HG03439 (cell line): Measurements from ENCODE around the gene GRAPL.
"Not testable (repeated sequence)": the region's sequence is repeated elsewhere in the genome, so short reads cannot be mapped to it uniquely, and the experiment has no call there.

Source experiments
- ATAC-seq: cut with Tn5 transposase; IDR thresholded peaks from one replicate; pipeline ENCODE4 v1.9.1; 2021; ENCODE audit warnings: mild to moderate bottlenecking, moderate library complexity; ENCODE audit not compliant: unreplicated experiment

Gene GRAPL

DNA sequence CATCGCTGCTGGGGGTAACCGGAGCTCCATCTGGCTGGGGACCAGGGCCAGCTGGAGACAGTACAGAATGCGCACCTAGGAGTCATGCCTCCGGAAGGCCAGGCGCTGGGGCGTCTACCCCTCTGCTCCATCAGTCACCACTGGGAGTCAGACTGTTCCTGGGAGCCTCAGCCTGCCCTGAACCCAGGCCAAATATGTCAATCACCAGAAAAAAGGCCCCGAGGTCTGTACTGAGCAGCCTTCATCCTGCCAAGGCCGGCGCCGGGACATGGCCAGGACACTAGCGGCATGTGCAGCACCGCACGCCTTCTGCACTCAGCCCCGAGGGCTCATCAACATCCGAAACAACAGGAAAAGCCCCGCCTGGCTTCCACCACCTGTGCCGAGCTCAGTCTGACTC lies 8.7 kb downstream of the GRAPL start:
- not testable (repeated sequence) for ATAC-seq

DNA sequence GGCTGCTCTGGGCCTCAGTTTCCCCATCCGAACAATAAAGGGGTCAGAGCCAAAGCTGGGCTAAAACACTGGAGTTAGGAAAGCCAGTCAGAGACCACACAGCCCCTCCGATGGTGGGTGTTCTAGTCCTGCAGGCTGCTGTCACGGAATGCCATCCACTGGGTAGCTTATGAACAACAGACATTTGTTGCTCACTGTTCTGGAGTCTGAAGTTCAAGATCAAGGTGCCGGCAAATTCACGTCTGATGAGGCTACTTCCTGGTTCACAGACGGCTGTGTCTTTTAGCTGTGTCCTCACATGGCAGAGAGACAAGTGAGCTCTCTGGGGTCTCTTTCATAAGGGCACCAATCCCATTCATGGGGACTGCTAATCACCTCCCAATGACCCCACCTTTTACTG lies 9.2 kb downstream of the GRAPL start:
- not testable (repeated sequence) for ATAC-seq

DNA sequence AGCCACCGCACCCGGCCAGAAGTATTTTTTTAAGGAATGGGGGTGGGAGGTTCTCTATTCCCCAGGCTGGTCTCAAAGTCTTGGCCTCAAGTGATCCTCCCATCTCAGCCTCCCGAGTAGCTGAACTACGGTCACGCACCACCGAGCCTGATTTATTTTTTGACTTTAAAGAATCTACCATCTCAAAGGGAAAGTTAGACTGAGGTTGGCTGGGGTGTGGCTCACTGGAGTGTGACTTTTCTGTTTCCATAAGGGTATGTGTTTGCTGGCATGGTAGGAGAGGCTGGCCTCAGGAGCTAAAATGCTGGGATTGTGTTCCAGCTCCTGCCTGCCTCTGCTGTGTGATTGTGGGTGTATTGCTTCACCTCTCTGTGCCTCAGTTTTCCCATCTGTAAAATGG lies 10.6 kb downstream of the GRAPL start:
- ATAC-seq, result not testable (repeated sequence)

DNA sequence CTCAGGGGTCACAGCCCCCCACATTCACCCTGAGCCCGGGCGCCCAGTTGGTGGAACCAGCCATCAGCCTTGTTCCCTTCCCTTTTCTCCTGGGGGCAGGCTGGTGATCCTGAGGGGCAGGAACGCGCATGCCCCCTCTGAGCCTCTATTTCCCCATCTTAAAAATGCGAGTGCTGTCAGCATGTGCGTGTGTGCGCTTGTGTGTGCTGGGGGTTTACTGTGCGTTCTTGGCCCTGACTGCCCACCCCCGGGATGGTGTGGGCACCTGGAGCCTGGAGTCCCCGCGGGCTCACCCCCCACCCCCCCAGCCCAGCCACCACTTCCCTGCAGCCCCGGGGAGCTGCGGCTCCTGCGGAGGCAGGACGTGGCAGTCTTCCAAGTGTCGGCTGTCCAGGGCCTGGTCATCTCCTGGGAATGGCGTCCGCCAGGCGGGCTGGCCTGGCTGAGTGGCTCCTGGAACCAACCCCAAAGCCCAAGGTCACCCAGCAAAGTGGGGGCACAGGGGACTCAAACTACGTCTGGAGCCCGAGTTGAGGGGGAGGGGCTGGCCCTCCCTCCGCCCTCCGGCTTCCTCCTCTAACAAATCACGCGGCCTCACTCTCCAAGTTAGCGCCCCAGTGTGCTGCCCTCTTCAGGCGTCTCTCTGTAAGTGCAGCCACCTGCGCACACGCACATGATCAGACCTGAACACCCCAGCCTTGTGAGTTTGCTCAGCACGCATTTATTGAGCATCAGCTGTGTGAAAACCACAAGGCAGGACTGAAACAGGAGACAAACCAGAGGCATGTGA lies 14.2 kb downstream of the GRAPL start:
- ATAC-seq, result peak; percentile 57

DNA sequence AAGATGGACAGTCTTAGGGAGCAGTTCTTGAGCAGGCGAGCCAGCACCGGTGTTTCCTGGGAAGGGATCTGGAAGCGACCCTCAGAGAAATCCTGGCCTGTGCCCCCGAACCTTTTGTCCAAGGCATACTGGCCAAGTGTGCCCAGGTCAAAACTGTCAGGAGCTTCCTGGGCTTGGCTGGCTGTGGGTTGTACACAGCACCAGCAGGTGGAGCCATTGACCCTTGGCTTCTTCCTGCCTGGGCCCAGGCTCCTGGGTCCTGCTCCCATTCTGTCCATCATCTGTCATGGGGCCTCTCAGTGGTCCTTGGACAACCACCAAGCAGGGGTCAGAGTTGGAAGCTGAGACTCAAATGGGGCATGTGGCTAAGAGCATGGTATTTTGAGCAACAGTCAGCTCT lies 15.0 kb downstream of the GRAPL start:
- not testable (repeated sequence) for ATAC-seq

DNA sequence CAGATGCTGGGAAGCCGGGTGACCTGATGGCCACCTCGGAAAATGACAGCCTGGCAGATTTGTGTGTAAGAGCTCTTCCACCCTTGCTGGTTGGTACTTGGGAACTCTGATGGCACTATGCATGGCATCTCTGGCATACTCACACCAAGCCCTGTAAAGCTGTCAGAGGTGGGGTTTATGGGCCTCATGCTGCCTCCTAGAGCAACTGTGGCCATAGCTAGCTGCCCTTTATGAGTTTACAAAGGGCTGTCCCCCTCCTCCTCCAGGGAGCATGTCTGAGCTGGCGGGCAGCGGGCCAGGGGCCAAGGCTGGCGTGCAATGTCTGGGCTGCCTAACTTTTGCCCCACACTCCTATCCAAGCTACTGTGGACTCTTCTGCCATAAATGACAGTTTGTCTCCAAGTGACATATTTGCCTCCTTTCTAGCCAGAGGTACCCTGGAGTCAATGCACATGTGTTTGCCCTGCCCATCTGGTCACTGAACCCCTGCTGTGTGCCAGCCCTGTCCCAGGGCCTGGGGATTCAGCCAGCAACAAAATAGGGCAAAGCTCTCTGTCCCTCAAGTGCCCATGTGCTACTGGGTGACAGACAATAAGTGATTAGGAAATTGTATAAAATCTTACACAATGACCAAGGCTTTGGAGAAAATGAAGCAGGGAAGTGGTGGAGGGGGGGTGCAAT lies 15.8 kb downstream of the GRAPL start:
- ATAC-seq, result not testable (repeated sequence)

DNA sequence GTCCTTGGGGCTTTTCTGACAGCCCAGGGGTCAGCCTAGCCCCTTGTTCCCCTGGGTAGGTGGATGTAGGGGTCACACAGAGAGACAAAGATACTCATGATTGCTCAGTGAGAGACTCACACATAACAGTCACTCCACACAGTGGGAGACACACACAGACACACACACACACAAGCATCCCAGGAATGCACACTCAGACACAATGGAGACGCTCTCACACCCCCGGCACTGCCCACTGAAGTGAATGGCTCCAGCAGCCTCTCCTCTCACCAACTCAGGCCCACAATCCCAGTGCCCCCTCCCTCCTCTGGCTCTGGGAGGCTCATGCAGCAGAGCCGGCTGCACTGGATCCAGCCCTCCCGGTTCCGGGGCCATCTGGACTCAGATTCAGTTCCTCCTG lies 17.0 kb downstream of the GRAPL start:
- not testable (repeated sequence) for ATAC-seq

DNA sequence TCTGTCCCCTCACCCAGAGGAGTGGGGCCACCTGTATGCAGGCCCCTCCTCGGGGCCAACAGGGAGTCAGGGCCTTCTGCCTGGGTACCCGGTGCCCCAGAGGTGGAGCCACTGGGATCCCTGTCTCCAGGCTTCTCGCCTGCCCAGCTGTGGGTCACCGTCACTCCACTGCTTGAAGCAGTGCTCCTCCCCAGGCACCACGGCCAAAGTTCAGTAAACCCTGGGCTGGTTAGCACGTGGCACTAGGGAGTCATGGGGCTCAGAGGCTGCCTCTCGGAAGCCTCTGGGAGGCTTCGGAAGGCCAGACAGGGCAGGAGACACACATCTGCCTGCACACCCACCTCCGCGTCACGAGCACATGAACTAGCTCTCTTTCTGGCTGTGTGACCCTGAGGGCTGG lies 18.1 kb downstream of the GRAPL start:
- ATAC-seq, result not testable (repeated sequence)

DNA sequence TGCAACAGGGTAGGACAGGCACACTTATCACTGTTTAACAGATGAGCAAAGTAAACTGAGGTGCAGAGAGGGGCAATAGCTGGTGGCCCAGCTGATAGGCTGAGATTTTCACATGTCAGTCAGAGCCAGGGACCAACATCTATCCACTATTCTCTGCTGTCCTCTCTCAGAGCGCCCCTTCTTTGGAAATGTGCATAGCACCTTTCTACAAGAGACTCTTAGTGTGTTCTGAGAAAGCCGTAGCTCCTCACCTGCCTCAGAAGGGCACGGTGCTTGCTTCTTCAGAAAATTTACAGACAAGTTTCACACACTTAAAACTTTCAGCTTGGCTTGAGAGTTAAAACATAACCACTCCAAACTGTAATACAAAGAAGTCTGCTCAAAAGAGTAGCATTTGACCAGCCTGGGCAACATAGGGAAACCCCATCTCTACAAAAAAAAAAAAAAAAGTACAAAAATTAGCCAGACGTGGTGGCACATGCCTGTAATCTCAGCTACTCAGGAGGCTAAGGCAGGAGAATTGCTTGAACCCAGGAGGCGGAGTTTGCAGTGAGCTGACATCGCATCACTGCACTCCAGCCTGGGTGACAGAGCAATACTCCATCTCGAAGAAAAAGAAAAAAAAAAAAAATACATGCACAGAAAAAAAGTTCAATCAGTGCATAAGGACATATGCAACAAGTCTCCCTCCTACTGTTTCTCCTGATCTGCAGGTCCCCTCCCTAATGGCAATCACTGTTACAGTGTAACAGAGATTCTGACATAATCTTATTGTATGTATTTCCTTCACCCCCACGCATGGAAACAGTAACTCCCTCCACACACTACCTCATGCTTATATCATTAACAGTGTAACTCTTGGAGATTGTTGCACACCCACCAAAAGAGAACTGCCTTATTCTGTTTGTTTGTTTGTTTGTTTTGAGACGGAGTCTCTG lies 23.6 kb downstream of the GRAPL start:
- not testable (repeated sequence) for ATAC-seq

DNA sequence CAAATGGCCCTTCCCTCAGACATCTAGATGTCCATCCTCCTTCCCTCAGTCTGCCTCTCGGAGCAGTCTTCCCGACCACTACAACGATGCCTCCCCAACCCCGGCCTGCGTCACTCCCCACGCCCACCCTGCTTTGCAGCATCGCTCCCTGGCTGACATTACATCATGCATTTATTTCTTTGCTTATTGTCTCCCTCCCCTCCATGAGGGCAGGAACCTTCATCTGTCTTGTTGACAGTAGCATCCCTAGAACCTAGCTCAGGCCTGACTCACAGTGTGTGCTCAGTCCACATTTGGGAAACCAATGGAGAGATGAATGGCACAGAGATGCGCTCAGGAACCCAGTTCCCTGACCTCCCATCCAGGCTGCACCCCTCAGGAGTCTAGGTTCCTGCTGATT lies 30.2 kb downstream of the GRAPL start:
- ATAC-seq, result not testable (repeated sequence)

DNA sequence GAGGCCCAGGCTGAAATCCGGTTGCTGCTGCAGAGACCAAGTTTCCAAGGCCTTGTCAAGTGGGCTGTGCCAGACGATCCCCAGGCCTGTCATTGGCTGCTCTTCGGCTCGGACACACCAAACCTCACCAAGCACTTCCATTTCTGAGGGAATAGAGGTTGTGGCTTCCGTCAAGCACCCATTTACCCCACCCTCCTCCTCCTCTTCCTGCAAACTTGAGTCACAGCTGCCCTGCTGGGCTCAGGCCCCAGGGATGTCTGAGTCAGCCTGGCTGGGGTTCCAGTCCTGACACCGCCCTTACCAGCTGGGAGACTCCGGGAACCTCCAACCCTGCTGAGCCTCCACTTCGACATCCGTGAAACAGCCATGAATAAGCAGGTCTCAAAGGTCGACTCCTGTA lies 31.1 kb downstream of the GRAPL start:
- not testable (repeated sequence) for ATAC-seq

DNA sequence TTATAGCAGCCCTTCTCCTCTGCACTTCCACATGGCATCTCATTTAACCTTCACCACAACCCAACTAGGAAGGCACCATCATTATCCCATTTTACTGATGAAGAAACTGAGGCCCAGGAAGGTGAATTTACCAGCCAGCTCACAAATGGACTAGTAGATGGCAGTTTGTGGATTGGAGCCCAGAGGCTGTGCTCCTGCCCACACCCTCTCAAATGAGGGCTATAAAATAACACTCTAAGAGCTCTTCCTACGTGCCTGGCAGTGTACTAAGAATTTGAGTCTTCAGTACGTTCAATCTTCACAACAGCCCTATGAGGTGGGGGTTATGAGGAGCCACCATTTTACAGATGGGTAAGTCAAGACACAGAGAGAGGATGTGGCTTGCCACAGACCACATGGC lies 31.5 kb downstream of the GRAPL start:
- not testable (repeated sequence) for ATAC-seq

DNA sequence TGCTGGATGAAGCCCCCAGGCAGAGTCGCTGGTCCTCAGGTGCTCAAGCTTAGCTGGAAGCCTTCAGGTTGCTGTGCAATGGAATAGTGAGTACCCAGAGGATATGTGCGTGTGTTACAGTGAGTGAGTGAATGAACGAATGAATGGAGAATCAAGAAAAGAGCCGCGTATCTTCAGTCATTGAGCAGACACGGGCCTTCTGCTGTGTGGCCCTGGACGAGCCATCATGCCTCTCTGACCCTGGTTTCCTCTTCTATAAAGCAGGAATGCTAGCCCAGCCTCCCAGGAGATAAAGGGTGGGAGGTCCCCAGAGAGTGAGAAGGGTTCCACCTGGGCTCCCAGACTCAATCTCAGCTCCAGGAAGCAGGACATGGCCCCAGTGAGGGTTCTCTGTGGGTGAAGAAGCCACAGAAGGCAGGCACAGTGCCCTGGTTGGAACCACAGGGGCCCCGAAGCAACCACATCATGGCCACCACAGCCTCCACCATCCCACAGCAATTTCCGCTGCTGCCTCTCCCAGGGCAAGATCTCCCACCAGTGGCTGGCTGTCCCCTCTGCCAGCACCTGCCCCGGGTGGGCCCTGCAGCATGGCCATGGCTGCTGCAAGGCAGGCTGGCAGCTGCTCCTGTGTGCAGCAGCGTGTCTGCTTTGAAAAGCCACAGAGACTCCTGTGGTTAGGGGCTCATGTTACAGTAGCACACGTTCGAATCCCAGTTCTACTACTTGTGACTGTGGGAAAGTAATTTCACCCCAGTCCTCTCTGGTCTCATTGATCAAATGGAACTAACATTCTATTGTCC lies 34.1 kb downstream of the GRAPL start:
- not testable (repeated sequence) for ATAC-seq

DNA sequence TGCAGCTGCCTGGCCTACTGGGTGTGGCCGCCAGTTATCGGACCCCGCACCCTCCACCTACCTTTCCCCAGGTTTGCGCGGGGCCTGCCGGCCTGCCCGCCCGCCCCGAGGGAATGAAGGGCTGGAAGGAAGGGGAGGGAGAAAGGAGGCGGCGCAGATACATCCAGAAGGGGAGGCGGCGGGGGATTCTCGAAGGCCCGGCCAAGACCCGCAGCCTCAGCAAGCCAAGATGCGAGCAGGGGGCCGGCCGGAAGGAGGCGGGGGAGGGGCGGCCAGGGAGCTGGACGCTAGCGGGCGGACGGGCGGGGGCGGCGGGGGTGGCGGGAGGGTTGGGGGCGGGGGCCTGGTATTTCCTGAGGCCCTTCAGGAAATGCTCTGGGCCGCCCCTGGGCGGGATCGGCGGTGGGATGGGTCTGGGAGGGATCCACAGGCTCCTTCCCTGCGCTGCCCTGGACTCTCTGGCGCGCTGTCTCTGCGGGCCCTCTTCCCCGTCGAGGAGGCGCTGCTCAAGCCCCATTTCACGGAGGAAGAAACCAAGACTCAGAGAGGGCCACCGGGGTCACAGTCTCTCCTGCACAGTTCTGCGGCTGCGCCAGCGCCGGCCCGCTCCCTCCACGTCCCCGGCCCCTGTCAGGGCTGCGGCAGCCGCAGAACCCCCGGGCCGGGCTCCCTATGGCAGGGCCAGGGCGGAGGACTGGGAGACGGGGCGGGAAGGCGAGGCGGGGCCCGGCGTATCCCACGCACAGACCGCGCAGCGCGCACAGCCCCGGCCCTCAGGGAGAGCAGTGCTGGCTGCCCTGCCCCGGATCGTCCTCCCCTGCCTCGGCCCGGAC lies 35.2 kb downstream of the GRAPL start:
- not testable (repeated sequence) for ATAC-seq

DNA sequence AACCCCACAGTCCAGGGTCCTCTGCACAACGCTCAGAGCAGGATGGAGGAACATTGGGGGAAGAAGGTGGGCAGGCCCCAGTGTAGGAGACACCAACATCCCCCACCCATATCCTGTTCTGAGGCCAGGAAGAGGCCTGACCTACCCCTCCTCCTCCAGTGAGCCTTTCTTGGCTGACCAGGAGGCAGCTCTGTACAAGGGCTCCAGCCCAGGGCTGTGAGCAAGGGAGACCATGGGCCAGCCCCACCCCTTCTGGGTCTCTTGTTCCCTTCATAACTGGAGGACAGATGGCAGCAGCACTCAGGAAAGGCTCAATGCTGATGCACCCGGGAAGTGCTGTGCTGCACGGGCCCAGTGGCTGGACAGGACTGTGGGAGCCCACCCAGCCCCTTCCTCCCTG lies 47.0 kb downstream of the GRAPL start:
- ATAC-seq, result not testable (repeated sequence)

DNA sequence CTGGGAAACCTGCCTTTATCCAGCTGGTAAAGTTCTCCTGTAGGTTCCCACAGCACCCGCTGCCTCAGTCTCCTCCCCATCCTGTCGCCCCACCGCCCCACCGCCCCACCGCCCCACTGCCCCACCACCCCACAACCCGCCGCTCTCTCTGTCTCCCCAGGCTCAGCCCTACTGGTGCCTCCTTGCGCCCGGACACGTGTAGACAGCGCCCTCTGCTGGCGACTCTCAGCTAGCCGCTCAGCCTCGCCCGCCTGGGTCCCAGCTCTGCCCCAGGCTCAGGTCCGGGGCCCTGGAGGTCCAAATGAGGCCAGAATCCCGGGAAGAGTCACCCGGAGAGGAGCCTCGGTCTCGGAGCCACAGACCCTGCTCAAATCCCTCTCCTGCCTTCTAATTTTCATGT lies 48.0 kb downstream of the GRAPL start:
- peak; percentile 75 for ATAC-seq

DNA sequence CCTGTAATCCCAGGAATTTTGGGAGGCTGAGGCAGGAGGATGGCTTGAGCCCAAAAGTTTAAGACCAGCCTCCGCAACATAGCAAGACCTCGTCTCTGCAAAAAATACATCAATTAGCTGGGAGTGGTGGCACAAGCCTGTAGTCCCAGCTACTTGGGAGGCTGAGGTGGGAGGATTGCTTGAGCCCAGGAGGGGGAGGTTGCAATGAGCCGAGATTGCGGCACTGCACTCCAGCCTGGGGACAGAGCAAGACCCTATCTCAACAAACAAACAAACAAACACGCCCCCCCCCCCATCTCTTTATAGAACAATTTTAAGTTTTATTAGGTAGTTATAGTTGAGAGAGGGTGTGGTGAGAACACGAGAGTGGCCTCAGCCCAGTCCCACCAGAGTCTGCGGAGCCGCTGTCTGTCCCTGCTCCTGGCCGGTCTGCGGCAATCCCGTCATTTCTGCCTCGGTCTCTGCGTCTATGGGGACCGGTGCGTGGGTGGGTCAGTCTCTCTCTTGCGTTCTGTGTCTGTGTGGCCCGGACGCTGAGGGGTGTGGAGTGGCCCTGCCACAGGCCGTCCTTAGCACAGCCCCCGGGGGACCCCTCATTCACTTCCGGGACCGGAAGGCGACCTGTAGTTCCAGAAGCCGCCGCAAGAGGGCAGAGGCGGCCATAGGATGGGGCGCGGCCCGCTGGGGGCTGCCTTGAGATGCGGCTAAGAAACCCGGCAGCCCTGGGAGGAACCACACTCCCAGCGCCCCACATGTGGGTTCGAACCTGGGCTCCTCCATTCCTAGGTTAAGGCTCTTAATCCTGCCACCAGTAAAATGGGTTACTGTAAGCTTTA lies 53.9 kb downstream of the GRAPL start:
- ATAC-seq, result peak; percentile 83
